OCI-LY1 (cell line): Measurements from ENCODE around the gene NFE2L1.
"Not testable (repeated sequence)": the region's sequence is repeated elsewhere in the genome, so short reads cannot be mapped to it uniquely, and the experiment has no call there.

Experiments used
- H2AFZ ChIP-seq: fragments of 200-600 bp; sonication (generic), shearing (Covaris generic); 2 replicates; pipeline ENCODE4 v1.6.0; 2014; ENCODE audit warnings: antibody characterized with exemption, mild to moderate bottlenecking, low read length
- H3F3A ChIP-seq: fragments of 200-600 bp; sonication (generic), shearing (Covaris generic); 2 replicates; pipeline ENCODE4 v1.6.0; 2014; ENCODE audit warnings: mild to moderate bottlenecking, antibody characterized with exemption, low read length, moderate library complexity; ENCODE audit not compliant: insufficient read depth
- H3K27ac ChIP-seq: fragments of 200-600 bp; sonication (generic); 2 replicates; pipeline ENCODE4 v1.5.1; 2014; ENCODE audit warnings: low read length, mixed run types, mild to moderate bottlenecking, low read depth; ENCODE audit not compliant: poor library complexity, severe bottlenecking
- H3K27me3 ChIP-seq: fragments of 200-600 bp; sonication (generic); 2 replicates; pipeline ENCODE4 v1.6.0; 2014; ENCODE audit warnings: antibody characterized with exemption, mild to moderate bottlenecking, low read length, moderate library complexity; ENCODE audit not compliant: insufficient read depth
- H3K36me3 ChIP-seq: fragments of 200-600 bp; sonication (generic); 2 replicates; pipeline ENCODE4 v1.6.1; 2014; ENCODE audit warnings: mild to moderate bottlenecking, antibody characterized with exemption, low read length, moderate library complexity, mixed read lengths; ENCODE audit not compliant: insufficient read depth
- H3K4me1 ChIP-seq: fragments of 200-600 bp; sonication (generic); 2 replicates; pipeline ENCODE4 v1.5.1; 2014; ENCODE audit warnings: mild to moderate bottlenecking, low read length, moderate library complexity; ENCODE audit not compliant: insufficient read depth, severe bottlenecking
- H3K4me2 ChIP-seq: fragments of 200-600 bp; sonication (generic), shearing (Covaris generic); 2 replicates; pipeline ENCODE4 v1.6.1; 2014; ENCODE audit warnings: low read length
- H3K4me3 ChIP-seq: fragments of 200-600 bp; sonication (generic); 2 replicates; pipeline ENCODE4 v1.5.1; 2014; ENCODE audit warnings: low read length, low read depth, mild to moderate bottlenecking, mixed read lengths; ENCODE audit not compliant: poor library complexity, severe bottlenecking
- H3K79me2 ChIP-seq: fragments of 200-600 bp; shearing (Covaris generic); 2 replicates; pipeline ENCODE4 v1.6.1; 2016; ENCODE audit warnings: mixed run types, low read length, mixed read lengths; ENCODE audit not compliant: insufficient read depth
- H3K9ac ChIP-seq: fragments of 200-600 bp; sonication (generic), shearing (Covaris generic); 2 replicates; pipeline ENCODE4 v1.6.1; 2014; ENCODE audit warnings: mild to moderate bottlenecking, low read length, mixed read lengths
- H3K9me2 ChIP-seq: fragments of 200-600 bp; sonication (generic), shearing (Covaris generic); 2 replicates; pipeline ENCODE4 v1.6.1; 2014; ENCODE audit warnings: low read depth, mild to moderate bottlenecking, low read length, mixed read lengths
- H3K9me3 ChIP-seq: fragments of 200-600 bp; shearing (Covaris generic); 2 replicates; pipeline ENCODE4 v1.6.1; 2014; ENCODE audit warnings: low read length, mixed read lengths
- H4K20me1 ChIP-seq: fragments of 200-600 bp; sonication (generic), shearing (Covaris generic); 2 replicates; pipeline ENCODE4 v1.6.0; 2016; ENCODE audit warnings: mild to moderate bottlenecking, low read length; ENCODE audit not compliant: insufficient read depth
- CTCF ChIP-seq: fragments of 200-600 bp; sonication (generic), shearing (Covaris generic); IDR thresholded peaks from 2 replicates; pipeline ENCODE4 v1.5.1; 2017; ENCODE audit warnings: mild to moderate bottlenecking, antibody characterized with exemption, low read length, moderate library complexity, mixed read lengths
- EZH2 ChIP-seq: fragments of 200-600 bp; sonication (generic), shearing (Covaris generic); IDR thresholded peaks from 2 replicates; pipeline ENCODE4 v1.8.0; 2017; ENCODE audit warnings: borderline replicate concordance, mixed run types, mild to moderate bottlenecking, antibody characterized with exemption, low read length, moderate library complexity, mixed read lengths

Gene NFE2L1

GRCh38 chr17:48030531-48030930 is 17.6 kb upstream of the NFE2L1 start:
- Histone ChIP-seq H3F3A (no peaks in the 10 kb centered on the region), H3K4me3 (no peak overlapping the region), H2AFZ (no peak overlapping the region), H3K9me3 (no peaks in the 10 kb centered on the region), H3K4me1 (peaks cover 4% of the 10 kb centered on the region), H3K36me3 (no peaks in the 10 kb centered on the region), H3K27ac (no peak overlapping the region), H4K20me1 (no peaks in the 10 kb centered on the region), H3K9ac (no peak overlapping the region), H3K27me3 (peaks cover 10% of the 10 kb centered on the region), H3K4me2 (no peak overlapping the region), H3K9me2 (no peaks in the 10 kb centered on the region), H3K79me2 (no peaks in the 10 kb centered on the region)
- TF ChIP-seq CTCF (no peak), EZH2 (no peak)

GRCh38 chr17:48031966-48032365 is 16.2 kb upstream of the NFE2L1 start:
- no peak overlapping the region for H2AFZ ChIP-seq
- no peak overlapping the region for H3K27ac ChIP-seq
- no peaks in the 10 kb centered on the region for H3F3A ChIP-seq
- H4K20me1 ChIP-seq: no peaks in the 10 kb centered on the region
- no peaks in the 10 kb centered on the region for H3K36me3 ChIP-seq
- peaks cover 10% of the 10 kb centered on the region for H3K27me3 ChIP-seq
- H3K4me3 ChIP-seq: no peak overlapping the region
- H3K4me1 ChIP-seq: peaks cover 4% of the 10 kb centered on the region
- TF ChIP-seq CTCF (no peak), EZH2 (no peak)
- no peak overlapping the region for H3K9ac ChIP-seq
- no peak overlapping the region for H3K4me2 ChIP-seq
- no peaks in the 10 kb centered on the region for H3K9me2 ChIP-seq
- H3K79me2 ChIP-seq: no peaks in the 10 kb centered on the region
- no peaks in the 10 kb centered on the region for H3K9me3 ChIP-seq

- not testable (repeated sequence) for H3F3A ChIP-seq, H3K4me1 ChIP-seq, H3K27ac ChIP-seq, H2AFZ ChIP-seq, H3K27me3 ChIP-seq, H3K9me3 ChIP-seq, H3K4me3 ChIP-seq, H4K20me1 ChIP-seq, H3K4me2 ChIP-seq, H3K79me2 ChIP-seq, H3K9ac ChIP-seq, H3K36me3 ChIP-seq, H3K9me2 ChIP-seq
These were observed 13.4 kb upstream of the NFE2L1 start for GRCh38 chr17:48034734-48035133.

DNA sequence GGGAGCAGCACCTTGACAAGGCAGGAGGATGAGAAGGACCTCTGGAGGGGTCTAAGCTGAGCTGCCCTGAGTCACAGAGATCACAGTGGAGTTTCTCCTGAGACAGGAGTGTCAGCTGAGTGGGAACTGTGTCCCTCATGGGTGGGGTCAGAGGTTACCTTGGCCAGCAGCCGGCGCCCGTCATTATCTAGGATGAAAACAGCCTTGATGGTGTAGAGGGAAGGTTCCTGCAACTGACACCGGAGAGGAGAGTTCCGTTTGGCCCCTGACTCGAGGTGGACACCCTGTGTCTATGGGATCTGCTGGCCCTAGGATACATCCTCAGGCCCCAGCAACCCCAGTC is 11.5 kb upstream of the NFE2L1 start:
- Histone ChIP-seq H3K27ac (no peak overlapping the region), H3K4me2 (peak overlapping the region; percentile 87), H3K9me2 (no peaks in the 10 kb centered on the region), H3K79me2 (no peaks in the 10 kb centered on the region), H3K27me3 (peaks cover 10% of the 10 kb centered on the region), H3K9me3 (no peaks in the 10 kb centered on the region), H3F3A (no peaks in the 10 kb centered on the region), H2AFZ (no peak overlapping the region), H3K9ac (no peak overlapping the region), H3K4me1 (peaks cover 9% of the 10 kb centered on the region), H3K36me3 (no peaks in the 10 kb centered on the region), H4K20me1 (no peaks in the 10 kb centered on the region), H3K4me3 (peak overlapping the region; percentile 58)
- TF ChIP-seq CTCF (no peak), EZH2 (no peak)
